Astrocyte (in vitro differentiated cells and primary cell): ENCODE results near the gene PPP1R36. TPM values are rescaled to one million over a fixed set of nuclear protein-coding genes. Genes with fewer than 3 reads are reported as not detected.

ENCODE experiments used
- DNase-seq: peaks from one replicate; pipeline ENCODE4 v3.0.0-alpha.2; 2010; ENCODE audit warnings: low read depth
- FAIRE-seq: peaks from 2 replicates; lab custom pipeline; 2011; peaks lifted over from hg19 to GRCh38; lab: Jason Lieb, UNC
- H2AFZ ChIP-seq: 2 replicates; pipeline ENCODE4 v1.6.0; 2012; ENCODE audit warnings: low read depth, low read length, inconsistent platforms
- H3K27ac ChIP-seq: 2 replicates; pipeline ENCODE4 v1.5.1; 2011; ENCODE audit warnings: low read depth, low read length, inconsistent platforms
- H3K27me3 ChIP-seq: 2 replicates; pipeline ENCODE4 v1.6.0; 2011; ENCODE audit warnings: low read length, inconsistent platforms; ENCODE audit not compliant: insufficient read depth
- H3K36me3 ChIP-seq: 2 replicates; pipeline ENCODE4 v1.5.1; 2011; ENCODE audit warnings: low read length, inconsistent platforms; ENCODE audit not compliant: insufficient read depth
- H3K4me1 ChIP-seq: 2 replicates; pipeline ENCODE4 v1.5.1; 2011; ENCODE audit warnings: low read length, inconsistent platforms; ENCODE audit not compliant: insufficient read depth
- H3K4me2 ChIP-seq: 2 replicates; pipeline ENCODE4 v1.6.0; 2012; ENCODE audit warnings: low read length, inconsistent platforms
- H3K4me3 ChIP-seq: 2 replicates; pipeline ENCODE4 v1.5.1; 2011; ENCODE audit warnings: low read depth, mild to moderate bottlenecking, low read length, inconsistent platforms; ENCODE audit not compliant: insufficient read depth
- H3K79me2 ChIP-seq: 2 replicates; pipeline ENCODE4 v1.6.0; 2012; ENCODE audit warnings: mild to moderate bottlenecking, low read length, inconsistent platforms; ENCODE audit not compliant: insufficient read depth
- H3K9ac ChIP-seq: 2 replicates; pipeline ENCODE4 v1.6.0; 2012; ENCODE audit warnings: mild to moderate bottlenecking, low read length, inconsistent platforms
- H3K9me3 ChIP-seq: 2 replicates; pipeline ENCODE4 v1.5.1; 2012; ENCODE audit warnings: low read depth, mild to moderate bottlenecking, low read length, inconsistent platforms; ENCODE audit not compliant: insufficient read depth
- H4K20me1 ChIP-seq: 2 replicates; pipeline ENCODE4 v1.6.0; 2012; ENCODE audit warnings: low read length, inconsistent platforms; ENCODE audit not compliant: insufficient read depth
- H3K27ac Mint-ChIP-seq: one replicate; pipeline ENCODE4 v1.8.0; 2021; ENCODE audit warnings: mild to moderate bottlenecking, mixed read lengths; ENCODE audit not compliant: unreplicated experiment
- H3K27me3 Mint-ChIP-seq: one replicate; pipeline ENCODE4 v1.8.0; 2021; ENCODE audit warnings: low read depth, mixed read lengths; ENCODE audit not compliant: unreplicated experiment
- H3K36me3 Mint-ChIP-seq: one replicate; pipeline ENCODE4 v1.8.0; 2021; ENCODE audit warnings: low read depth, mixed read lengths; ENCODE audit not compliant: unreplicated experiment
- H3K4me1 Mint-ChIP-seq: one replicate; pipeline ENCODE4 v1.8.0; 2021; ENCODE audit warnings: low read depth, mixed read lengths; ENCODE audit not compliant: unreplicated experiment
- H3K4me3 Mint-ChIP-seq: one replicate; pipeline ENCODE4 v1.8.0; 2021; ENCODE audit warnings: mild to moderate bottlenecking, moderate library complexity, mixed read lengths; ENCODE audit not compliant: unreplicated experiment
- H3K9me3 Mint-ChIP-seq: one replicate; pipeline ENCODE4 v1.8.0; 2021; ENCODE audit warnings: mild to moderate bottlenecking, mixed read lengths; ENCODE audit not compliant: unreplicated experiment
- CTCF ChIP-seq: IDR thresholded peaks from 2 replicates; pipeline ENCODE4 v1.5.1; 2011; ENCODE audit warnings: low read depth, mild to moderate bottlenecking, inconsistent platforms, low read length, moderate library complexity; ENCODE audit not compliant: insufficient read depth
- EZH2 ChIP-seq: IDR thresholded peaks from 2 replicates; pipeline ENCODE4 v1.6.1; 2012; ENCODE audit warnings: mild to moderate bottlenecking, low read length, inconsistent platforms; ENCODE audit not compliant: insufficient read depth
- total RNA-seq: library from RNA; stranded (reverse); gene quantifications from 2 replicates; pipeline ENCODE4 v1.2.1, GENCODE V29; 2021

PPP1R36 gene
- total RNA-seq, 1 donor from 2014 or later, result 0.91 TPM

GRCh38 chr14:64594438-64594837 lies 44.7 kb downstream of the PPP1R36 start:
- no peak overlapping the region for H3K4me2 ChIP-seq
- no peaks in the 10 kb centered on the region for H3K36me3 ChIP-seq
- no peak for FAIRE-seq
- H3K9me3 Mint-ChIP-seq, result peaks cover 3% of the 10 kb centered on the region
- H3K9me3 ChIP-seq, result no peaks in the 10 kb centered on the region
- H3K27ac Mint-ChIP-seq, result no peak overlapping the region
- H3K4me1 Mint-ChIP-seq, result peaks cover 2% of the 10 kb centered on the region
- no peak overlapping the region for H3K9ac ChIP-seq
- no peaks in the 10 kb centered on the region for H3K36me3 Mint-ChIP-seq
- no peak overlapping the region for H3K27ac ChIP-seq
- TF ChIP-seq CTCF (no peak), EZH2 (no peak)
- no peak overlapping the region for H3K4me3 Mint-ChIP-seq
- H4K20me1 ChIP-seq, result no peaks in the 10 kb centered on the region
- H2AFZ ChIP-seq, result no peak overlapping the region
- no peak for DNase-seq
- H3K27me3 ChIP-seq, result no peaks in the 10 kb centered on the region
- H3K4me1 ChIP-seq, result no peaks in the 10 kb centered on the region
- H3K4me3 ChIP-seq, result no peak overlapping the region
- H3K79me2 ChIP-seq, result no peaks in the 10 kb centered on the region
- peaks cover 4% of the 10 kb centered on the region for H3K27me3 Mint-ChIP-seq

GRCh38 chr14:64598404-64598803 lies 48.6 kb downstream of the PPP1R36 start:
- Mint-ChIP-seq H3K36me3 (no peaks in the 10 kb centered on the region), H3K9me3 (peaks cover 3% of the 10 kb centered on the region), H3K4me3 (no peak overlapping the region), H3K27me3 (peaks cover 17% of the 10 kb centered on the region), H3K4me1 (no peaks in the 10 kb centered on the region), H3K27ac (no peak overlapping the region)
- H3K4me3 ChIP-seq, result no peak overlapping the region
- no peaks in the 10 kb centered on the region for H3K27me3 ChIP-seq
- no peak overlapping the region for H3K9ac ChIP-seq
- no peak overlapping the region for H3K27ac ChIP-seq
- DNase-seq, result no peak
- no peaks in the 10 kb centered on the region for H3K9me3 ChIP-seq
- no peak for FAIRE-seq
- no peaks in the 10 kb centered on the region for H3K36me3 ChIP-seq
- H3K79me2 ChIP-seq, result no peaks in the 10 kb centered on the region
- no peak overlapping the region for H3K4me2 ChIP-seq
- H3K4me1 ChIP-seq, result no peaks in the 10 kb centered on the region
- H2AFZ ChIP-seq, result no peak overlapping the region
- TF ChIP-seq EZH2 (no peak), CTCF (no peak)
- no peaks in the 10 kb centered on the region for H4K20me1 ChIP-seq

- H3K4me1 Mint-ChIP-seq, result no peaks in the 10 kb centered on the region
- H3K4me3 Mint-ChIP-seq, result no peak overlapping the region
- no peak for DNase-seq
- H3K27me3 Mint-ChIP-seq, result peaks cover 21% of the 10 kb centered on the region
- Histone ChIP-seq H3K9me3 (no peaks in the 10 kb centered on the region), H4K20me1 (no peaks in the 10 kb centered on the region), H2AFZ (peak overlapping the region; percentile 73), H3K27me3 (no peaks in the 10 kb centered on the region), H3K4me2 (peak overlapping the region; percentile 52), H3K9ac (no peak overlapping the region), H3K27ac (no peak overlapping the region), H3K4me1 (no peaks in the 10 kb centered on the region), H3K79me2 (no peaks in the 10 kb centered on the region), H3K4me3 (no peak overlapping the region), H3K36me3 (no peaks in the 10 kb centered on the region)
- no peaks in the 10 kb centered on the region for H3K9me3 Mint-ChIP-seq
- no peak overlapping the region for H3K27ac Mint-ChIP-seq
- FAIRE-seq, result no peak
- TF ChIP-seq EZH2 (no peak), CTCF (no peak)
- H3K36me3 Mint-ChIP-seq, result no peaks in the 10 kb centered on the region
Observed at GRCh38 chr14:64601571-64601970, 51.8 kb downstream of the PPP1R36 start.
